GM21390 (cell line): ENCODE measurements around the gene RALGAPA2.

Source experiments
- ATAC-seq: cut with Tn5 transposase; IDR thresholded peaks from one replicate; pipeline ENCODE4 v1.9.1; 2021; ENCODE audit not compliant: unreplicated experiment

The RALGAPA2 gene

GRCh38 chr20:20729563-20729962 is 17.1 kb upstream of the RALGAPA2 start:
- no peak for ATAC-seq

- no peak for ATAC-seq
These were observed 9.0 kb upstream of the RALGAPA2 start for GRCh38 chr20:20721489-20721888.

GRCh38 chr20:20720158-20720557 is 7.7 kb upstream of the RALGAPA2 start:
- no peak for ATAC-seq

GRCh38 chr20:20719411-20719810 is 7.0 kb upstream of the RALGAPA2 start:
- ATAC-seq = no peak

- ATAC-seq = no peak
These were observed 861 bp upstream of the RALGAPA2 start for GRCh38 chr20:20713244-20713765.

- ATAC-seq = peak; percentile 6
These were observed 405 bp downstream of the RALGAPA2 start for GRCh38 chr20:20712004-20712473.

GRCh38 chr20:20711413-20711812 is 1.0 kb downstream of the RALGAPA2 start:
- no peak for ATAC-seq

GRCh38 chr20:20710443-20711315 is 1.8 kb downstream of the RALGAPA2 start:
- ATAC-seq = no peak

GRCh38 chr20:20709887-20710286 is 2.6 kb downstream of the RALGAPA2 start:
- ATAC-seq = no peak

GRCh38 chr20:20706285-20706684 is 6.2 kb downstream of the RALGAPA2 start:
- ATAC-seq = no peak

GRCh38 chr20:20702330-20703245 is 9.9 kb downstream of the RALGAPA2 start:
- no peak for ATAC-seq

GRCh38 chr20:20699917-20700316 is 12.5 kb downstream of the RALGAPA2 start:
- no peak for ATAC-seq

GRCh38 chr20:20699144-20699543 is 13.3 kb downstream of the RALGAPA2 start:
- ATAC-seq = no peak

GRCh38 chr20:20697325-20697845 is 15.1 kb downstream of the RALGAPA2 start:
- no peak for ATAC-seq

- ATAC-seq = no peak
These were observed 17.1 kb downstream of the RALGAPA2 start for GRCh38 chr20:20695250-20695816.

- no peak for ATAC-seq
These were observed 17.9 kb downstream of the RALGAPA2 start for GRCh38 chr20:20694591-20694990.

- ATAC-seq = no peak
These were observed 19.9 kb downstream of the RALGAPA2 start for GRCh38 chr20:20692587-20692986.

GRCh38 chr20:20691477-20692235 is 20.8 kb downstream of the RALGAPA2 start:
- peak; percentile 57 for ATAC-seq

GRCh38 chr20:20690676-20691476 is 21.6 kb downstream of the RALGAPA2 start:
- ATAC-seq = peak; percentile 85
